Jurkat, Clone E6-1 (cell line): ENCODE results near the gene DPH2.

Experiments
- DNase-seq: peaks from one replicate; pipeline ENCODE4 v3.0.0-alpha.2; 2011; ENCODE audit warnings: low read depth, low spot score
- H3K4me3 ChIP-seq: 2 replicates; pipeline ENCODE4 v1.5.1; 2011; ENCODE audit warnings: mild to moderate bottlenecking, low read length, control low read depth, moderate library complexity

Gene DPH2

GRCh38 chr1:44015206-44015605, 45.4 kb downstream of the DPH2 start:
- H3K4me3 ChIP-seq = no peak overlapping the region
- no peak for DNase-seq

- no peak for DNase-seq
- no peak overlapping the region for H3K4me3 ChIP-seq
Measured at GRCh38 chr1:44016041-44016889, 46.5 kb downstream of the DPH2 start.

DNA sequence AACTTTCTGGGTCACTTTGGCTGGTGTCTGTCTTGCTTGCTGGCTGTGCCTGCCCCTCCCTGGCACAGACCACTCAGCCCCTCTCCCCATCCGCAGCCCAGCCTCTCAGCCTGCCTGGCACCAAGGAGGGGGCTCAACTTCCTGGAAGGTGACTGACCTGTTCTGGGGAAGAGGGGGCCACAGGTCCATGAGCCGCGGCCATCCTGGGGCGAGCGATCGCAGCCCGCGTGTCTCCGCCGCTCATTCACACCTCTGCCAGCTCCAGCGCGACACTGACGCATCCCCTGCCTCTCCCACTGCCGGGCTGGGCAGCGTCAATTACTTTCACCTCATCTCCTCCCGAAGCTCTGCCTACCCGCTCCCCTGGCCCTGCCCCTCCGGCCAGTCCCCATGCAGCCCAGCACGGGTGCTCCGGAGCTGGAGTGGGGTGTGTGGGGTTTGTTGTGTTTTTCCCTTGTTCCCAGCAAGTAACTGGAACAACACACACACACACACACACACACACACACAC, 47.1 kb downstream of the DPH2 start:
- H3K4me3 ChIP-seq = no peak overlapping the region
- no peak for DNase-seq

DNA sequence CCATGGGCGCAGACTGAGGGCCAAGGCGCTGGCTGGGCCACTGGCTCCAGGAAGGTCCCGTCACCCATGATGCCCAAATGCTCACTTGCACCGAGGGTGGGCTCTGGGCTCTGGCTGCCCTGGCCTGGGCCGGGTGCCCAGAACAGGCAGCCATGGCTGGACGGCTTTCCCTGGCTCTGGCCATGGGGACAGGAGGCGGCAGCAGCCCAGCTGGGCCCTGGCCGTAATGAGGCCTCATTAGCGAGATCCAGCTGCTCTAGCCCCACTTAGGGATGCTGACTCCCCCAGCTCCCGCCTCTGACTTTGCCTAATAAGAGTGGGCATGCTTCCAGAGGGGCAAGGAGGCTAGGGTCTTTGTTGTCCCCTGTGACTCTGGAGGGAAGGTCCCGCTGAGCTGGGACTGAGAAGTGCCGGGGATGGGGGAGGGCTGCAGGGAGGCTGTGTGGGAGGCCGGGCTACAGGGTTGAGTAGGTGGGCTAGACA, 49.7 kb downstream of the DPH2 start:
- no peak overlapping the region for H3K4me3 ChIP-seq
- DNase-seq = no peak

DNA sequence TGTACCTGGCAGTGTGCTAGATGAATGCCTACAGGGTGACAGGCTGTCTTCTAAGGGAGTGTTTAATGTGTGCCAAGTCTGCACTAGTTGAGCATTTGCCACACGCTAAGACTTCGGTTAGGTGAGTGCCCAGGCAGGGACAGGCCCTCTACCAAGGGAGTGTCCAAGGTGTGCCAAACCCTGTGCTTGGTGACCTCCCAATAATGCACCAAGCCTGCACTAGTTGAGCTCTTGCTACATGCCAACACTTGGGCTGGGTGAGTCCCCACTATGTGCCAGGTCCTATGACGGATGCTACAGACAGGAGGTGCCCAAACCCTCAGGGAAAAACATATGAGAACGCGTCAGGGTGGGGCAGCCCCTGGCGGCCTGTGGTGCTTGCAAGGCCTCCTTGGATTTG, 50.7 kb downstream of the DPH2 start:
- DNase-seq = no peak
- H3K4me3 ChIP-seq = no peak overlapping the region

GRCh38 chr1:44021156-44021555, 51.3 kb downstream of the DPH2 start:
- no peak overlapping the region for H3K4me3 ChIP-seq

GRCh38 chr1:44021581-44022321, 51.9 kb downstream of the DPH2 start:
- no peak overlapping the region for H3K4me3 ChIP-seq
- DNase-seq = no peak

More at GRCh38 chr1:44021156-44021555, 51.3 kb downstream of the DPH2 start:
- DNase-seq = no peak
